Activated T-cell treated with anti-CD3 and anti-CD28 coated beads, Interleukin-2, amount 50 U/mL, for 1 hour (primary cell): Measurements from ENCODE around the gene ZSCAN22.

Source experiments
- DNase-seq: peaks from one replicate; pipeline ENCODE4 v3.0.0-alpha.2; 2020

Gene ZSCAN22

GRCh38 chr19:58326914-58327726, at the start of gene ZSCAN22:
Gene ZSCAN22 (plus strand): TSS chr19:58326994. CDS start chr19:58334803, 7,809 bp downstream.
- peak; percentile 86 for DNase-seq

GRCh38 chr19:58277197-58277596, 49.6 kb upstream of the ZSCAN22 start:
- no peak for DNase-seq

GRCh38 chr19:58277748-58278540, 48.9 kb upstream of the ZSCAN22 start:
- no peak for DNase-seq

- peak; percentile 97 for DNase-seq
Measured at GRCh38 chr19:58278541-58279041, 48.2 kb upstream of the ZSCAN22 start, which contains the start of gene ZNF8. Gene ZNF8 (plus strand): TSS chr19:58278955. CDS start chr19:58279082, 127 bp downstream.

- DNase-seq, result no peak
Measured at GRCh38 chr19:58279042-58279924, 47.5 kb upstream of the ZSCAN22 start.

DNA sequence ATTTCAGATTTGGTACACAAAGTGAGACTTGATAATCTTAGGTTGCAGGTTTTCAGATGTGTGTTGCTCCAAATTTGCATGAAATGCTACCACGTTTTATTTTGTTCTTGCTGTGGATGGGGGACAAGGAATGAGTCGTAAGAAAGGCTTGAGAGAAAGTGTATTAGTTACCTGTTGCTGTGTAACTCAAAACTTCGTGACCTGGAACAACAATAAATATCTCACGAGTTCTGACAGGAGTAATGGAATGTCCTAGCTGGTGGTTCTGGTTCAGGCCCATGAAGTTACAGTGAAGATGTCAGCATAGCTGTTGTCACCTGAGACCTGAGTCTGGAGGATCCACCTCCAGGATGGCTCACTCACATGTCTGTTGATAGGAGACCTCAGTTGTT, 46.9 kb upstream of the ZSCAN22 start:
- DNase-seq, result no peak

DNA sequence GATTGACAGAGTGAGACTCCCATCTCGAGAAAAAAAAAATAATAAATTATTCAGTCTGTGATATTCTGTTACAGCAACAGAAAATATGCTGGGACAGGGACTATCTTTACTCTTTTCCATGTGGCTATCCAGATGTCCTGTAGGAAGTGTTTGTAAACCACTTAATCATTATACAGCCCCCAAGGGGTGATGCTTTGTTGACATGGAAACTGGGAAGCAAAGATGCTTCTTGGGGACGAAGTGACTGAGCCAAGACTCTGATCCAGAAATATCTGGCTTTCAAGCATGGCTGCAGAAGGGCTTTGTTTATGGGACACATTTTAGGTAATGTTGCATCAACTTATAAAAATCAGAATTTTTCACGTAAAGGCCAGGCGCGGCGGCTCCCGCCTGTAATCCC, 42.6 kb upstream of the ZSCAN22 start:
- DNase-seq, result no peak

DNA sequence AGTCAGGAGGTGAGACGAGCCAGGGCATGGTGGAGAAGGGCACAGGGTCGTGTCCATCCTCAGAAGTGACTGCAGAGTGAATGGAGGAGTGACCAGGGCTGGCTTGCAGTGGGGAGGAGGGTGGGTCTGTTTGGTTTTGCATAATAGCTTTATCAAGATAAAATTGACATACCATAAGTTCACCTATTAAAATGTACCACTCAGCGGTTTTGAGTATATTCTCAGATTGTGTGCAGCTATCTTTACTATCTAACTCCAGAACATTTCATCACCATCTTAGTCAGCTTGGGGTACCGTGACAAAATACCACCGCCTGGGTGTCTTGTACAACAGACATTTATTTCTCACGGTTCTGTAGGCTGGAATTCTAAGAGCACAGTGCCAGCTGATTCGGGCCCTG, 34.9 kb upstream of the ZSCAN22 start:
- DNase-seq, result no peak

GRCh38 chr19:58294743-58295374, 31.9 kb upstream of the ZSCAN22 start:
- DNase-seq, result no peak

GRCh38 chr19:58296104-58296503, 30.7 kb upstream of the ZSCAN22 start:
- no peak for DNase-seq

DNA sequence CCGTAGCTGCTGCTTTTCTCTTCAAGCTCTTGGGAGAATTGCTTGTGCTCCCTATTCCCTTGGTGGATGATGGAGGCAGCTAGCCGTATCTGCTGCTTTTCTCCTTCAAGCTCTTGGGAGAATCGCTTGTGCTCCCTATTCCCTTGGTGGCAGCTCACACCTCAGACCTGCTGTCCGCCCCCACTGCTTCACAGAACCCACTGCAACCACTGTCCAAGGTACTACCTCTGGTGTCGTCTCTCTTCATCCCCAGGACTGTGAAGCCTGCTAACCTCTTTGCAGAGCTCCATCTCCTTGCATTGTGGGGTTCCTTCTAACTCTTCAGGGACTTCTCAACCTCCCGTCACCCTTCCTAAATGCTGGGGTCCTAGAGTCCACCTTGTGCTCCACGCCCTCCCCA, 26.2 kb upstream of the ZSCAN22 start:
- no peak for DNase-seq

GRCh38 chr19:58304255-58304654, 22.5 kb upstream of the ZSCAN22 start:
- DNase-seq, result no peak

- DNase-seq, result no peak
Measured at GRCh38 chr19:58304748-58305064, 22.1 kb upstream of the ZSCAN22 start.

DNA sequence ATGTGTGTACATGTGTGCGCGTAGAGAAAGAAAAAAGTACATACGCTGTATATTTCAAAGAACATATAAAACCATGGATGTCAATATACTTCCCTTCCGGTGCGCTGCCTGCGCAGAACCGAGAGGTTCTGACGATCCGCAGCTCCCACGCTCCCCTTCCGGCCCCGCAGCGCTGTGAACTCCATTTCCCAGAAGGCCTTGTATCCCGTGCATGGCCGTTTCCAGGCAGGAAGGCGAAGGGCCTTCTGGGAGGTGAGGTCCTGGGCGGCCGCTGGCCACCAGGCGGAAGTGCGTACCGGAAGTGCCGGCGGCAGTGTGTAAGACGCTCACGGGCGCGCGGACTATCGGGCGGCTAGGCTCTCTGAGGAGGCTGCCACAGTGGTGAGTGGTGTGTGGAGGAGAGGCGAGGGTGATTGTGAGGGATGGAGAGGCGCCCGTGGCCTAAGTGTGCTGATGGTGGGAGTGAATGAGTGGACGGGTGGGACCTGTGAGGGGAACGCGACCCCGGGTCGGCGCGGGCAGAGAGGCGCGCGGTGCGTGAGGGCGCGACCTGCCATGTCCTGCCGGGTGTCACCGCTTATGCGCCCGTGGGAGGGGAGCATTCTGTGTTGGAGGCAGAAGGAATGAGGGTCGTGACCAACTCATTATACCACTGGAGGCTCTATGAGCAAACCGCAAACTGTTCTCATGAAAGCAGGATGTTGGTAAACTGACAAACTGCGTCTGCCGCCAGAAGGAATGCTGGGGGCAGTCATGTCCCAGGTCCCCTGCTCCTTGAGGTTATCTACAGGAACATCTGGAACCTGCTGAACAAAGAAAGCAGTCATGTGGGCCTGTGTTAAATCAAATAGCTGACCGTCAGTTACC, 21.5 kb upstream of the ZSCAN22 start, which contains the start of gene ERVK3-1:
Gene ERVK3-1 (plus strand): TSS at position 313 of the 867 bp plus-strand sequence. CDS start 6,792 bp downstream, outside the sequence.
- DNase-seq, result peak; percentile 87

- DNase-seq, result no peak
Measured at GRCh38 chr19:58305932-58306323, 20.9 kb upstream of the ZSCAN22 start.

DNA sequence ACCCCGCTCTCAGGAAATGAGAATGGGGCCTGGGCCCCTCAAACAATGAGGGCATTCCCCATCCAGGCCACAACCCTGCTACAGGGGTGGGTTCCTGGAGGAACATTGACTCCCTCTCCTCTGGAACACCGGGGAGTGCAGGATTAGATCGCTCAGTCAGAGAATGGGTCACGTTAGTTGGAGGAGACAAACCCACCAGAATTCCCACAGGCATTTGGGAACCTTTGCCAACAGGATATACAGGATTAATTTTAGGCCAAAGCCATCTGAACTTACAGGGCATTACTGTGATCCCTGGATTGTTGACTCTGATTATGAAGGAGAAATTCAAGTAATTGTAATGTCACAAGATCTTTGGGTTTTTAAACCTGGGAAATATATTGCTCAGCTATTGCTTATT, 19.1 kb upstream of the ZSCAN22 start:
- no peak for DNase-seq

GRCh38 chr19:58310685-58311084, 16.1 kb upstream of the ZSCAN22 start:
- DNase-seq, result peak; percentile 34

DNA sequence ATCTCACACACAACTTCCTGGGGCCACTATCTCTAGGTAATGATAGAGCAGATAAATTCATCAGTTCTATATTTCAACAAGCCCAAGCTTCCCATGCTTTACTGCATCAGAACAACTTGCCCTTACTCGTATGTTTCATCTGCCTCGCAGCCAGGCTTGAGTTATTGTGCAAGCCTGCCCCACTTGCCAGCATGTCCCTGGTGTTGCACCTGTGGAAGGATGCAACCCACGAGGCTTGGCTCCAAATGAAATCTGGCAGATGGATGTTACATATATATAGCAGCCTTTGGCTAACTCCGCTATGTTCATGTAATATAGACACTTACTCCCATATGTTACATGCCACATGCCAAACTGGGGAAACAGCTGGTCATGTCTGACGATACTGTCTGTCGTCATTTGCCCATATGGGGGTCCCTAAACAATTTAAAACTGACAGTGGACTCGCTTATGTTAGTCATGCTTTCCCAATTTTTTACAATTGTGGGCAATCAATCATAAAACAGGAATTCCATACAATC, 15.4 kb upstream of the ZSCAN22 start:
- DNase-seq, result no peak

- no peak for DNase-seq
Measured at GRCh38 chr19:58315580-58315979, 11.2 kb upstream of the ZSCAN22 start.

DNA sequence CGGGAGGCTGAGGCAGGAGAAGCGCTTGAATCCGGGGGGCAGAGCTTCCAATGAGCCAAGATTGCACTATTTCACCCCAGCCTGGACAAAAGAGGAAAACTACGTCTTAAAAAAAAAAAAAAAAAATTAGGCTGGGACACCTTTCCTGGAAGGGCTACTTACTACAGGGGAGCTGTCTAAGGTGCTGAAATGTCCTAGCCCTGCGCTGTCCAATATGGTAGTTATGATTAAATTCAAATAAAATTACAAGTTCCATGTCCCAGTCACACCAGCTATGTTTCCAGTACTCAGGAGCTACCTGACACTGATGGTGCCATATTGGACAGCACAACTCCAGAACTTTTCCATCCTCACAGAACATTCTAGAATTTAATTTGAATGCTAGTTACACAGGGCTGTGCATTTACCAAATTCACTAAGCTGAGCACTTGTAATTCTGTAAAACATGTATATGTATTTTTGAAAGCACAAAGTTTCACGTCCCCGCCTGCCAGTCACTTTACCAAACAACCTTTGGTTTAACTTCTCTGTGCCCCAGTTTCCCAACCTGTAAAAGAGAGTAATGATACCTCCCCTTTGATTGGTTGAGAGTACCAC, 9.2 kb upstream of the ZSCAN22 start:
- no peak for DNase-seq

DNA sequence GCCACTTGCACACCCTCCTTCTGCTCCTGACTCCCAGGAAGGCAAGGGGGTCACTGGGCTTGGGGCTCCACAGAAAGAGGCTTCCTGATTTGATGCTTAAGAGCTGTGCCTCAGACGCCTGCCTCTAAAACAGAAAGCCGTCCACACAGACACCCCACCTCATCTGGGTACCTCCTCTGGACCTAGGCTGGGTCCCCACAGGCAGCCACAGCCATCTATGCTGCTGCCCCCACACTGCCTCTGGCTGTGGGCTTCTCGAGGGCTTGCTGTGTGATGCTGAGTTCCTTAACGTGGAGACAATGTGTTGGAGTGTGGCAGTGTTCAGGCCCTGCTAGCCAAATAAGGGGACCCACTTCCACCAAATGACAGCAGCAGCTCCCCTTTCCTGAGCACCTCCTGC, 8.5 kb upstream of the ZSCAN22 start:
- no peak for DNase-seq
